Femur (tissue), 1 donor: ENCODE data around the gene CSNK1D.
A peak's percentile ranks its signal among the peaks of the same experiment; 100 is the strongest.

Experiments
- DNase-seq: peaks from one replicate; pipeline ENCODE4 v3.0.0-alpha.2; 2017

The CSNK1D gene

DNA sequence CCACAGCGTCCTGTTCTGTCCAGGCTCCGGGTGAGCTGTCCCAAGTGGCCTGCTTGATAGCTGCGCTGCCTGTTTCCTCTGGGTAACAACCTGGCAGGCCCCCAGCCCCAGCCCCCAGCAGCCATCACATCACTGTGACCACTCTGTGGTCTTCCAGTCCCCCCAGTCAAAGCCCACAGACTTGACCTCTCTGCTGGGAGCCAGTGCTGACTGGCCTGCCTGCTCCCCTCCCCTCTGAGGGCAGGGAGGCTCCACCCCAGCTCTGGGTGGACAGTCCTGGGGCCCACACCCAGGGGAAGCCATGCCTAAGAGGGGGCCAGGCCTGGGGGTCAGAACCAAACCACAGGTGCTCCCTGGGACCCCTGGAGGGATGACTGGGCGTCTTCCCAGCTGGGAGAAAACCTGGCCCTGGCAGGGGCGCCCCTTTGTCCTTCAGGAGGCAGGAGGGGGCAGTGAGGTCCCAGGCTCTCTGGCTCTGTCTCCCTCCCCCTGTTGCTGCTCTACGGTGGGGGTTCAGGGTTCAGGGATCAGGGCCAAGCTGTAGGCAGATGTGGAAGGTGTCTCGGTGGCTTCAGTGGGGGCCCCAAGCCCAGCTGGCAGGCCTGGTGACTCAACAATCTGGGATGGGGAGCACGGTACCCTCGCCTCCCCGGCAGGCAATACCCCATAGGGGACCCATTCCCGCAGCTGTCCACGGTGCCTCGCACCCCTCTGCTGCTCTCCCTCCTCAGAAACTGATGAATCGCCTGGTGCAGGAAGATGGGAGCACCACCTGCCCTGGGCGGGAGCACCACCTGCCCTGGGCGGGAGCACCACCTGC, 46.5 kb downstream of the CSNK1D start:
- DNase-seq: no peak

DNA sequence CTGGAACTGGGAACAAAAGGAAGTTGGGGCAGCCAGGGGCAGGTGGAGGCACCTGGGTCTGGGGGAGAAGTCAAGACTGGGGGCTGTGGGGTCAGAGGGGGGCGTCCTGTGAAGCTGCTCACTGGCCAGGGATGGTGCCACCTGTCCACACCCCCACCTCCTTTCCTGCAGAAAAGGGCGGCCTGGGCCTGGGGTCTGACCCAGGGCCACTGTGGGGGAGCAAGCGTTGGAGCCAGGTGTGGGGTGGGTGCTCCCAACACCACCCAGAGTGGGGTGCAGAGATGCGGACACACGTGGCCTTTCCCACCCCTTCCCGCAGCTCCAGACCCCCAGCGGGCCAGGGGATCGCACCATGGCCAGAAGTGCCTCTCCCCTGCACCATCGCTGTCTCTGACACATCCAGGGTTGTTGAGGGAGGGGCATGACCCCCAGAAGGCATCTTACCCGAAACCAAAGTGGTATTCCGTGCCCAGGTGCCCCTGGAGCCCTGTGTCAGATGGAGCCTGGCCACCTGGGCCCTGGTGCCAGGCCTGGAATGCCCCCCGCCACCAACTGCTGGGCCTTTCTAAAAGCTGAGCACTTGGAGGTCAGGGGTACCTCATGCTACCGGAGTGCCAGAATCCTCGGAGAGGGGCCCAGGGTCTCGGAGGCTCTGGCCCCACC, 47.2 kb downstream of the CSNK1D start:
- no peak for DNase-seq

DNA sequence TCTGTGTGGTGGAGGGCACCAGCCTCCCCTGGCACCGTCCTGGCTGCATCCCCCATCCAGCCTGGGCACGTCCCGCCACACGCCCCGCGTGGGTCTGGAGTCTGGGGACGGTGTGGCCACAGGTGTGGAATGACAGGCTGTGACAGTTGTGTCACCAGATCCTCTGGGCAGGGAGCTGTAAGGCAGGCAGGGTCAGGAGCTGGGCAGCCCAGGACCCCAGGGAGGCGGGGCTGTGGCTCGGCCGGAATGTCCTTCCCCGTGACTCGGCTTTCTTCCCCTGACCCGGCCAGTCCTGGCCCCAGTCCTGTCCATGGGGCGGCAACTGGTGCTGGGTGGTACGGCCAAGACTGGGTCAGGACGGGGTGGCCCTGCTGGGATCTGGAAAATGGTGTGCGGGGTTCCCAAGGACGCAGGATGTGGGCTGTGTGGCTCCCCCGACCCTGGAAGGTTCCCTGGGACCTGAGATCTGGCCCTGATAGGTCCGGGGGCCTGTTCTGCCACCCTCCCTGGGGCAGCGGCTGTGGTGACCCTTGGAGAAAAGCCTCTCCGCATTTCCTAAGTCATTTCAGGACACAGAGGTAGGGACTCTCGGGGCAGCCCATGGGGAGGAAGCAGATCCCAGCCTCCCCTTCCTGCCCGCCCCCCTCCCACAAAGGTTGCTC, 48.0 kb downstream of the CSNK1D start:
- no peak for DNase-seq

DNA sequence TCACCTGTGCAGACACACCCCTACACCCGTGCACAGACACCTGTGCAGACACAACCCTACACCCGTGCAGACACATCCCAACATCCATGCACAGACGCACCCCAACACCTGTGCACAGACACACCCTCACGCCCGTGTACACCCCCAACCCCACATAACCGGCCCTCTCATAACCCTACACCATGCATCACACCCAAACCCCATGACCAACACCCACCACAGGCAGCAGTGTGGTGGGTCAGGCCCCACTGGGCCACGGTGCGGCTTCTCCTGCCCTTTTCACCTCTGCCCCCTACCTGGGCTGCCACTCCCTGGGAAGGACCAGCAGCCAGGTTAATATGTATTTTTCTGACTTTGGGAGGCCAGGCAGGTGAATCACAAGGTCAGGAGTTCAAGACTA, 48.8 kb downstream of the CSNK1D start:
- DNase-seq: no peak

DNA sequence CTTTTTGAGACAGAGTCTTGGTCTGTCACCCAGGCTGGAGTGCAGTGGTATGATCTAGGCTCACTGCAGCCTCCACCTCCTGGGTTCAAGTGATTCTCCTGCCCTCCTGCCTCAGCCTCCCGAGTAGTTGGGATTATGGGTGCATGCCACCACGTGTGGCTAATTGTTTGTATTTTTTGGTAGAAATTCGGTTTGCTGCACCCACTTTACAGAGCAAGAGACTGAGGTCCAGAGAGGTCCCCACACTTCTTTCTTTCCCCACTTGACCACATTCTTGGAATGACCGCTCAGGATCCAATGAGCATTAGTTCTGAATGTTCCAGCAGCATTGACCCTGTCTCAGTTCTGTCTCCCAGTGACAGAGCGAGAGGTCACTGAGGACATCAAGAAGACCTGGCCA, 50.0 kb downstream of the CSNK1D start:
- DNase-seq: no peak

DNA sequence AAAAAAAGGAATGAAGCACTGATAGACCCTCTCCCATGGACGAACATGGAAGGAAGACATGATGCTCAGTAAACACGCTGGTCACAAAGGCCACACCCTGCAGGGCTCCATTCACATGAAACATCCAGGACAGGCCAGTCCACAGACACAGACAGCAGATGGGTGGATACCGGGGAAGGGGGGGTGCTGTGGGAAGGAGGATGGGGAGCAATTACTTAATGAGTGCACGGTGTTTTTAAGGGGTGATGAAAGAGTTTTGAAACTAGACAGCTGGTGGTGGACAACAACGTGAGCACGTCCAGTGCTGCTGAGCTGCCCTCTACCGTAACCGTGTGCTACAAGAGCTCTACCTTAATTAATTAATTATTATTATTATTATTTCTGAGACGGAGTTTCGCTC, 50.7 kb downstream of the CSNK1D start:
- no peak for DNase-seq

DNA sequence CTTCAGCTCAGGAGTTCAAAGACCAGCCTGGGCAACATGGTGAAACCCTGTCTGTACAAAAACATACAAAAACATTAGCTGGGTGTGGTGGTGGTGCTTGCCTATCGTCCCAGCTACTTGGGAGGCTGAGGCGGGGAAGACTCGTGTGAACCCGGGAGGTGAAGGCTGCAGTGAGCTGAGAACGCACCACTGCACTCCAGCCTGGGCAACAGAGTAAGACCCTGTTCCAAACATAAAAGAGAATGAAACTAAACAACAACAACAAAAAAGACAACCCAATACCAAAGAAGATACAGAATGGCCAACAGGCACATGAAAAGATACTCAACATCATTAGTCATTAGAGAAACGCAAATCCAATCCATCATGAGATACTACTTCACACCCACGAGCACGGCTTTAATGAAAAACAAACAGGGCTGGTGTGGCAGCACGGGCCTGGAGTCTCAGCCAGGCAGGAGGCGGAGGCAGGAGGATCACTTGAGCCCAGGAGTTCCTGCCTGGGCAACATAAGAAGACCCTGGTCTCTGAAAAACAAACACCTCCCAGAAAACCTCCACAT, 52.1 kb downstream of the CSNK1D start:
- DNase-seq: no peak

DNA sequence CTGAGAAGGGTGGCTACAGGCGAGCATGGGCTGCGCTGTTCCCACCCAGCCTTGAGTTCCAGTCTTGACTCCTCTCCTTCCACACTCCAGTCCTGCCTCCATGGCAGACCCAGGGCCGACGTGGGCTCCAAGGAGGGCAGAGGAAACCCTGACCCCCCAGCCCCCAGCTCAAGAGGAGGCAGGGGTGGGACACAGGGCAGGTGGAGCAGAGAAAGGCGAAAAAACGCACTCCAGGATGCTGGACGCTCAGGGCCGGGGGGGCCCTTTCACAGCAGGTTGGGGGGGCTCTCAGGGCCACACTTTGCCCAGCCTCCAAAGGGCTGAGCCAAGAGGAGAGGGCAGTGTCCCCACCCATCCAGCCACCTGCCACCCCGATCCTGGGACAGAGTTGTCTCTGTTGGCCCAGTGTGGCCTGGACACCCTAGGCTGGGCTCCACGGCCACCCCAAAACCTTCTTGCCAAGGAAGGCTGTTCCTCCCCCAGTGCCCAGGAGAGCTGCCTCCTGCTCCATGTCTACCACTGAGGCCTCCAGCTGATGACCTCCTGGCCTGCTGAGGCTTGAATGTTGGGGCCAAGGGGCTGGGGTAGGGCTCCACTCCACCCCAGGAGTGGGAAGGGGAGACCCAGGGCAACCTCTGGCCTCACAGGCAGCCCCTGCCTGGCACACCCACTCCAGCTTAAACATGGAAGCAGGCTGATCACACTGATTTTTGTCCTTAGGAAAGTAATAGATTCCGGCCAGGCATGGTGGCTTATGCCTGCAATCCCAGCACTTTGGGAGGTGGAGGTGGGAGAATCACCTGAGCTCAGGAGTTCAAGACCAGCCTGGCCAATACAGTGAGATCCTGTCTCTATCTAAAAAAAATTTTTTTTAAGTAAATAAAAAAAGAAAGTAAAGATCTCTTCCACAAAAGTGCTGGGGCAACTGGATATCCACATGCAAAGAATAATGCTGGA, 53.5 kb downstream of the CSNK1D start:
- no peak for DNase-seq

DNA sequence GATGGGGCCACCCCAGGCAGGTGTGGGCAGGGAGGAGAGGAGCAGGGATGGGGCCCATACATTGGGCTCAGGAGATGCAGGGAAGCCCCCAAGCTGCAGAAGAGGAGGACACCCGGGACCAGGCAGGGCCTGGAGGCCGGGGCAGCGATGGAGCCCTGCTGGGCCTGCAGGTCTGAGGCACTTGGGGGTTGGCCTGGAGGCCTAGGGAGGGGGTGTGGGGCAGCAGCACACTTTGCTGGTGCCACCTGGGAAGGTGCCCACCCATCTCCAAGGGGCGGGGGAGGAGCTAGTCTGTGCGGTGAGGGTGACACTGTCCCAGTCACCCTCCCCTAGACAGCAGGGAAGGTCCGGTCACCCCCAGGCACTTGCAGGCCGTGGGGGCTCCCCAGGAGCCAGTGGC, 54.4 kb downstream of the CSNK1D start:
- DNase-seq: no peak

DNA sequence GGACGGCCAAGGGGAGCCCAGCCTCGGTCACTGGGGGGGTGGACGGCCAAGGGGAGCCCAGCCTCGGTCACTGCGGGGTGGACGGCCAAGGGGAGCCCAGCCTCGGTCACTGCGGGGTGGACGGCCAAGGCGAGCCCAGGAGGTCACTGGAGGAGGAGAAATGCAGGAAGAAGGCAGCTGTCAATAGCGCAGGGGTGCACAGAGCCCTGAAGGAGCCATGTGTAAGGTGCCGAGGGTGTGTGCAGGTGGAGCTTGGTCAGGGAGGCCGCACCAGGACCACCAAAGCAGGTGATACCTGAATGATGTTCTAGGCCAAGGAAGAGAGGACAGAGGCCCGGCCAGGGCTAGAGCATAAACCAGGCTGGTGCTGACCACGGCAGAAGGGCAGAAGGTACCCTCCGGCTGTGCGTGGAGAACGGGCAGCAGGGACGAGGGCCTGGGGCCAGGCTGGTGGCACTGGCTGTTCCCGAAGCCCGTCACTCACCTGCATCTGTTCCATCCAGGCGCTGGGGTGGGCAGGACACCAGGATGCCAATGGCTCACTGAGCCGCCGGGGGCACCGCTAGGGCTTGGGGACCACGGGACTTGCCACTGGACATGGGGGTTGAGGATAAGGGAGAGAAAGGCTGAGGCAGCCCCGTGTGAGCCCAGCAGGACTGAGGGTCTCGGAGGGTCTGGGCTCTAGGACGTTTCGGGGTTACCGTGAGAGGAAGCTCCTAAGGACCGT, 55.0 kb downstream of the CSNK1D start:
- no peak for DNase-seq

DNA sequence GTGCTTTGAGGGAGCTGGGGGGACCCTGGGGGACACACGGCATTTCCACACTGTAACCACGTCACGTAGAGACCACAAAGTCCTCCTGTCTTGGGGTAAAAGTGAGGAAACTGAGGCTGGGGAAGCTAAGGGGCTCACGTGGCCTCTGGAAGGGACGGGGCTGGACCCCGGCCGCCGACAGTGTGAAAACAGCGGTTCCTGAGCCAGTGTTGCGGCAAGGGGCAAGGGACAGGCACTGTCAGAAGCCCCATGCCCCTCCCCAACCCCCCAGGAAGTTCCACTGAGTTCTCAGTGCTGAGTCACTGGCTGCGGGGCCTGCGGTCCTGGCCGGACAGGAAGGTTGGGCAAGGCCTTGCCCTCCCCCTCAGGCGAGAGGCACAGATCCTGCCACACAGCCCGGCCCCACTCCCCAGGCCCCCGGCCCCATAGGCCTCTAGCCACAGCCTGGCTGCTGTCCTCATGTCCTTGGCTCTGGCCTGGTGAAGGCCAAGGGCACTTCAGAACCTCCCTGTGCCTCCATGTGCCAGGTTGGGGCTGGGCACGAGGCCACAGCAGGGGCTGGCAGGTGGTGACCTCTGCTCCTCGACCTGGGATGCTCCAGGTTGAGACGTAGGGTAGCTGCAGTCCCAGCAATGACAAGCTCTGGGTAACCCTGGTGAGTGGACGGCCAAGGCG, 55.8 kb downstream of the CSNK1D start:
- peak; percentile 72 for DNase-seq

DNA sequence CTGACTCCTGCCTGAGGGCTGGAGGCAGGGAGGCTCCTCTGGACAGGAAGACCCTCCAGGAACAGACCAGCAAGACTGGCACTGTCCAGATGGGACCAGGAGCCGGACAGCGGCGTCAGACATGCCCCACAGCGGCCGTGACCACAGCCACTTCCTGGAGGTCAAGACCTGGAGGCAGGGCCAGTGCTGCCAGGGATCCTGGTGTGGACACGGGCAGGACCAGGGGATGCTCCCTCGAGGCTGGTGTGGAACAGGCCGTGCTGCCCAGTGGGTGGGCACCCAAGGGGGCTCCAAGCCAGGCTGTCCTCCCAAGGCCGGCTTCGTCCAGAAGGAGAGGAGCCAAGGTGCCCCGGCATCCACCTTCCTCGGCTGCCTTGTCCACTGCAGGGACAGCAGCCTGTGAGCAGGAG, 56.4 kb downstream of the CSNK1D start:
- DNase-seq: peak; percentile 57

DNA sequence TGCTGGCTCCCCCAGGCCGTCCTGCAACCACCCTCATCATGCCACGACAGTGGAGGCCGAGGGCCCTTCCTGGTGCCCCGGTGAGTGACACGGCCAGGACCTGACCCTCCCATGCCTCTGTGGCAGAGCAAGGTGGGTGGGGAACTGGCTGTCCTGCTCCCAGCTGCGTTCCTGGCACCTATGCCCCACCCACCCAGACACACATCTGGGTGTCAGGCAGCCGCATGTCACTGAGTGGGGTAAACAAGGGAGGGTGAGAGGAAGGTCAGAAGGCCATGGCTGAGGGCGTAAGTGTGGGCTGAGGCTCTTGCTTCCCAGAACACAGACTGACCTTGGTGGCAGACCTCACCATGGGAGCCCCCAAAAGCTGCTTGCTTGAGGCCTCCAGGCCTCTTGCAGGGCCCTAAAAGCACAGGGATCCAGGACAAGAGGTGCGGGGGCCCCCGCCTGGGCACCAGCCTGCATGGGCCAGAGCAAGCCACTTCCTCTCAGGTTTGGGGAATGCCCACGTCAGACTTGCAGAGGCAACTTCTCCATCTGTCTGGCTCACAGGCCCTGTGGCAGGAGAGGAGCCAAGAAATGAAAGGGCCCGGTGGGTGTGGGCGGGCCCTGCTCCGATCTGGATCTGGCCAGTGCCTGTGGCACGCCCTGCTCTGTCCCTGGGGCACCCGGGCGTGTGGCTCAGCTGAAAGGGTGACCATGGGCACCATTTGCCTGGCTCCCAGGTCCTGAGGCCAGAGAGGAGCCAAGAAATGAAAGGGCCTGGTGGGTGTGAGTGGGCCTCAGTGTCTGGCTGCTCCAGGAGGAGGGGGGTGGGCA, 57.0 kb downstream of the CSNK1D start:
- DNase-seq: peak; percentile 81

DNA sequence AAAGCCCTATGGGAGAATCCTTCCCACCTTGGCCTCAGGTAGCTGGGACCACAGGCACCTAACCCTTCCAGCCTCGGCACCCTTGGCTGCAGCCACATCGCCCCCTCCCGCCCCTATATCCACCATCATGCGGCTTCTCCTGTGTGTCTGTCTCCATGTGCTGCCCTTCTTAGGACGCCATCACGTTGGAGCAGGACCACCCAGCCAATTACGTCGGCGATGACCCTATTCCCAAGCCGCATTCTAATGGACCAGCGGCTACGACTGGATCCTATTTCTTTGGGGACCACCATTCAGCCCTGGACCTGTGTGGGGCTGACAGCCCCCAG, 57.6 kb downstream of the CSNK1D start:
- DNase-seq: no peak

DNA sequence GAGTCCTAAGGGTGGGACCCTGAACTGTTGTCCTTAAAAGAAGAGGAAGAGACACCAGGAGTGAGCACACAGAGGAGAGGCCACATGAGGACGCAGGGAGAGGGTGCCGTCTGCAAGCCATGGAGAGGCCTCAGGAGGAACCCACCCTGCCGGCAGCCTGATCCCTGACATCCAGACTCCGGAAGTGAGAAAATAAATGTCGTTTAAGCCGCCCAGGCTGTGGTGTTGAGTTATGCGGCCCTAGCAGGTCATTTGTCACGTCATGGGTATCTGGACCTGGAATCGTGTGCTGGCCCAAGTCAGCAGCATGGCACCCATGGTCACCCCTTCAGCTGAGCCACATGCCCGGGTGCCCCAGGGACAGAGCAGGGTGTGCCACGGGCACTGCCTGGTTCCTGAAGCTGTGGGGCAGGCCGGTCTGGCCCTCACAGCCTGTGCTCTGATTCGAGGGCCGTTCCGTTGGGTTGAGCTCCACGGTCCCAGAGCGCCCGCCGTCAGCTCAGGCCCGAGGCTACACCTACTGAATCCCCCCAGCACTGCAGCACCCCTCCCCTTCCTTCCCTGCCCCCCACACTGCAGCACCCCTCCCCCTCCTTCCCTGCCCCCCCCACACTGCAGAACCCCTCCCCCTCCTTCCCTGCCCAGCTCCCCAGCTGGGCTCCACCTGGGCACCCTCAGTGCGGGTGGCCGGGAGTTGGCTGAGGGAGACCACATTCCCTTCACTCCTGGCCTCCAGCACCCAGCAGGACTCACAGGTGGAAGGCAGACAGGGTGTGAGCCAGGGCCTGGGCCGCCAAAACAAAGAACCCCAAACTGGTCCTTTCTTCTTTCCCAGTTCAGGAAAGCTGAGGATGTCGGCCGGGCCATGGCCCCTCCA, 58.2 kb downstream of the CSNK1D start:
- no peak for DNase-seq

DNA sequence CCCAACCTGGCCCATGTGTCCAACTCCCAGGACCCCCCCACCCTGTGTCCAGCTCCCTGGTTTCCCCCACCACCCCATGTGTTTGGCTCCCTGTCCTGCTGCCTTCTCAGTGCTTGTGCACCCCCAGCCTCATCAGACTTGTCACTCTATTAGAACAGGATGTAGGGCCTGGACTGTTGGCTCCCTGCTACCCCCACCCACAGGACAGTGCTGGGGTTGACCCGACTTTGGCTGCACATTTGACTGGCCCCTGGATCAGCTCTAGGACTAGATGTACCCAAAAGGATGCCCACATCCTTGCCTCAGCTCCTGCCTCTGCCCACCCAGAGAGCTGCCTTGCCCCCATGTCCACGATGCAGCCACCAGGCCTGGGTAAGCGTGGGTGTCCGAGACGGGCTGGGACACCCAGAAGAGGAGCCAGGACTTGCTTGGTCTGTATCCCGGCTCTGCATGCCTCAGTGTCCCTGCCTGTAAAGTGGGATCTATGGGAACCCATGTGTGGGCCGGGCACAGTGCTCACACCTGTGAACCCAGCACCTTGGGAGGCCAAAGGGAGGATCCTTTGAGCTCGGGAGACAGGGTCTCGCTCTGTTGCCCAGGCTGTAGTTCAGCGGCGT, 59.4 kb downstream of the CSNK1D start:
- no peak for DNase-seq

DNA sequence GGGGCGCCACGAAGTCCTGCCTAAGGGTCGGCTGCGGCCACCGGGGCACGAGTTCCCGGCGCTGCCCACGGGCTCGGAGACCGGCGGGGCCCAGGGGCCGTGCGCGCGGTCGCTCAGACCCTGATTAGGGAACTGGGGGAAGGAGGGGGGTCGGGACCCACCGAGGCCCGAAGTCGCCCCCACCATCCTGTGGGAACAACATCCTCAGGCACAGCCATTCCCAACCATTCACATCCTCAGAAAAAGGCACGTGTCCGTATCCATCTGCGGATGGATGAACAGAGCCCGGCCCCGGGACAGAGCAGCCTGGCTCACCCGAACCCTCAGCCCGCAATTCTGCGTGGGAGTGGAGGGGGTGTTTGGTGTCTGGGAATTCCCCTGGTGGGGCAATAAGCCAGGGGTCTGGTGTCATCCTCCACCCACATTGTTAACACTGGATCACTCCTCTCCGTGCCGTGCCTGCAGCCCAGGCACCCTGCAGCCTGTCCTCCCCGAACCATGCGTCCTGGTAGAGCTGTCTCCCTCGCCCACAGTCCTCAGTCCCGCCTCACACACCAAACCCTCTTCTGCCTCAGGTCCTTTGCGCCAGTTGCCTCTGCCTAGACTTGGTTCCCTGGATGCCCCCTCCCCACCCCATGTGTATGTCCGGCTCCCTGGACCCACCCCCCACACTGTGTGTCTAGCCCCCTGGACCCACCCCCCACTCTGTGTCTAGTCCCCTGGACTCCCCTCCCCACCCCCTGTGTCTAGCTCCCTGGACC, 60.1 kb downstream of the CSNK1D start:
- peak; percentile 67 for DNase-seq
